Subcutaneous abdominal adipose tissue (tissue), 5 donors: ENCODE results near the gene HSH2D.

Source experiments
- H3K27ac ChIP-seq: one replicate; pipeline ENCODE4 v1.7.0; 2013; ENCODE audit warnings: low read depth, mild to moderate bottlenecking, inconsistent platforms, low read length, moderate library complexity
- H3K27me3 ChIP-seq, 5 donors: one replicate each; pipeline ENCODE4 v1.7.0; 2013; ENCODE audit warnings: low read length in 5 of 5, inconsistent platforms in 1 of 5; ENCODE audit not compliant: control insufficient read depth in 5 of 5, insufficient read depth in 4 of 5
- H3K36me3 ChIP-seq, 5 donors: one replicate each; pipeline ENCODE4 v1.7.0; 2013; ENCODE audit warnings: low read length in 5 of 5; ENCODE audit not compliant: control insufficient read depth in 5 of 5, insufficient read depth in 5 of 5
- H3K4me1 ChIP-seq, 5 donors: one replicate each; pipeline ENCODE4 v1.7.0; 2013; ENCODE audit warnings: low read length in 5 of 5, mild to moderate bottlenecking in 3 of 5, moderate library complexity in 1 of 5; ENCODE audit not compliant: control insufficient read depth in 5 of 5, insufficient read depth in 5 of 5
- H3K4me3 ChIP-seq, 5 donors: one replicate each; pipeline ENCODE4 v1.7.0; 2013; ENCODE audit warnings: low read length in 5 of 5, low read depth in 1 of 5
- H3K9ac ChIP-seq, 5 donors: one replicate each; pipeline ENCODE4 v1.7.0; 2013; ENCODE audit warnings: low read length in 5 of 5, mild to moderate bottlenecking in 4 of 5, moderate library complexity in 3 of 5
- H3K9me3 ChIP-seq, 5 donors: one replicate each; pipeline ENCODE4 v1.7.0; 2013; ENCODE audit warnings: low read length in 5 of 5; ENCODE audit not compliant: control insufficient read depth in 5 of 5
- donor health status: healthy.
- donor health status: healthy.
- donor health status: healthy.
- donor health status: healthy.
- donor health status: healthy.

HSH2D gene

GRCh38 chr19:16154557-16154956, 11.1 kb downstream of the HSH2D start:
- no peak overlapping the region for H3K4me3 ChIP-seq
- peaks cover 2 to 8% (median 5%) of the 10 kb centered on the region in 5 donors for H3K27me3 ChIP-seq
- no peaks in the 10 kb centered on the region for H3K4me1 ChIP-seq
- no peak overlapping the region for H3K9ac ChIP-seq
- no peaks in the 10 kb centered on the region for H3K9me3 ChIP-seq
- H3K36me3 ChIP-seq, result no peaks in the 10 kb centered on the region
- H3K27ac ChIP-seq, result no peak overlapping the region

DNA sequence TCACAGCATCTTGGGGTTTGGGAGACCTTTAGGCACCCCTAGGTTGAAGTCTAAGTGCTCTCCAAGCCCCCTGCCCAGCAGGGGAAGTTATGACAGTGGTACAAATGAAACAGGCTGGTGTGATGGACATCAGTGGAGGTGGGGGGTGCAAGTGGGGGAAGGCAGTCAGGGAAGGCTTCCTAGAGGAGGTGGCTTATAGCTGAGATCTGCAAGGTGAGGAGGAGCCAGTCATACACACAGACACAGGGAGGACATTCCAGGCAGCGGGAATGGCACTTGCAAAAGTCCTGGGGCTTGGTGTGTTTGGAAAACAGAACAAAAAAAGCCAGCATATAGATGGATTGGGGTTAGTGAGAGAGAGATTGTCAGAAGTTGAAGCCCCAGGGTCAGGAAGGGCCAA, 11.6 kb downstream of the HSH2D start:
- Histone ChIP-seq H3K4me3 (no peak overlapping the region), H3K27me3 (peaks cover 2 to 8% (median 5%) of the 10 kb centered on the region in 5 donors), H3K36me3 (no peaks in the 10 kb centered on the region), H3K9ac (no peak overlapping the region), H3K9me3 (no peaks in the 10 kb centered on the region), H3K27ac (no peak overlapping the region), H3K4me1 (no peaks in the 10 kb centered on the region)

GRCh38 chr19:16156904-16157303, 13.4 kb downstream of the HSH2D start:
- Histone ChIP-seq H3K27me3 (peaks cover 2 to 8% (median 5%) of the 10 kb centered on the region in 5 donors), H3K36me3 (no peaks in the 10 kb centered on the region), H3K4me3 (no peak overlapping the region), H3K27ac (no peak overlapping the region), H3K4me1 (no peaks in the 10 kb centered on the region), H3K9ac (no peak overlapping the region), H3K9me3 (no peaks in the 10 kb centered on the region)

GRCh38 chr19:16157601-16158000, 14.1 kb downstream of the HSH2D start:
- Histone ChIP-seq H3K4me1 (no peaks in the 10 kb centered on the region), H3K27me3 (peaks cover 2 to 8% (median 5%) of the 10 kb centered on the region in 5 donors), H3K27ac (no peak overlapping the region), H3K9ac (no peak overlapping the region), H3K4me3 (no peak overlapping the region), H3K36me3 (no peaks in the 10 kb centered on the region), H3K9me3 (no peaks in the 10 kb centered on the region)

GRCh38 chr19:16159655-16160054, 16.2 kb downstream of the HSH2D start:
- Histone ChIP-seq H3K27me3 (peaks cover under 1 to 6% (median 3%) of the 10 kb centered on the region in 5 donors), H3K9ac (no peak overlapping the region), H3K4me3 (no peak overlapping the region), H3K4me1 (no peaks in the 10 kb centered on the region), H3K27ac (no peak overlapping the region), H3K9me3 (no peaks in the 10 kb centered on the region), H3K36me3 (no peaks in the 10 kb centered on the region)

DNA sequence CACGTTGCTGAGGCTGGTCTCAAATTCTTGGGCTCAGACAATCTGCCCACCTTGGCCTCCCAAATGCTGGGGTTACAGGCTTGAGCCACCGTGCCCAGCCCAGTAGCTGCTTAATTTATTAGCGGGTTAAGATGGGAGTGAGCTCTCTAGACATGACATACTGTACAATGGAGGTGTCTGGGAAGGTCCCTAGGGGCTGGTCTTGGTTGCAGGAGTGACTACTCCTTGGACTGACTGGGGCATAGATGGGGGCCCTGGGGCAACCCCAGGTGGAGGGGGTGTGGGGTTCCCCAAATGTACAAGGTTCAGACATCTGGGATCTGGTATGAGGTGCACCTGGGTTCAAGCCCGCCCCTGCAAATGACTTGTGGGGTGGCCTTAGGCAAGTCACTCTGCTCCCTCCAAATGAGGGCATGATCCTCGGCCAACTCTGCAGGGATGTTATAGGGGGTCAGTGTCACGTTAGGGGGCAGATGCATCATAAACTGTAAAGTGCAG, 17.0 kb downstream of the HSH2D start:
- H3K4me3 ChIP-seq, result no peak overlapping the region
- no peak overlapping the region for H3K27ac ChIP-seq
- peaks cover 0 to 2% (median 0%) of the 10 kb centered on the region in 5 donors for H3K27me3 ChIP-seq
- H3K9me3 ChIP-seq, result no peaks in the 10 kb centered on the region
- H3K4me1 ChIP-seq, result no peaks in the 10 kb centered on the region
- H3K36me3 ChIP-seq, result no peaks in the 10 kb centered on the region
- H3K9ac ChIP-seq, result no peak overlapping the region

- Histone ChIP-seq H3K4me1 (no peaks in the 10 kb centered on the region), H3K4me3 (no peak overlapping the region), H3K9ac (no peak overlapping the region), H3K27ac (no peak overlapping the region), H3K9me3 (no peaks in the 10 kb centered on the region), H3K27me3 (peaks cover 0 to 2% (median 0%) of the 10 kb centered on the region in 5 donors), H3K36me3 (no peaks in the 10 kb centered on the region)
These were observed 17.6 kb downstream of the HSH2D start for GRCh38 chr19:16160943-16161560.

- no peak overlapping the region for H3K9ac ChIP-seq
- no peaks in the 10 kb centered on the region for H3K4me1 ChIP-seq
- no peak overlapping the region for H3K27ac ChIP-seq
- no peaks in the 10 kb centered on the region for H3K36me3 ChIP-seq
- H3K27me3 ChIP-seq, result peaks cover 0 to 2% (median 0%) of the 10 kb centered on the region in 5 donors
- no peaks in the 10 kb centered on the region for H3K9me3 ChIP-seq
- H3K4me3 ChIP-seq, result no peak overlapping the region
These were observed 18.4 kb downstream of the HSH2D start for GRCh38 chr19:16161840-16162239.

- H3K27ac ChIP-seq, result no peak overlapping the region
- no peaks in the 10 kb centered on the region for H3K36me3 ChIP-seq
- no peak overlapping the region for H3K9ac ChIP-seq
- H3K4me3 ChIP-seq, result no peak overlapping the region
- H3K9me3 ChIP-seq, result no peaks in the 10 kb centered on the region
- H3K27me3 ChIP-seq, result no peaks in the 10 kb centered on the region
- no peaks in the 10 kb centered on the region for H3K4me1 ChIP-seq
These were observed 20.9 kb downstream of the HSH2D start for GRCh38 chr19:16164222-16164890.

GRCh38 chr19:16166417-16166816, 22.9 kb downstream of the HSH2D start:
- Histone ChIP-seq H3K4me3 (no peak overlapping the region), H3K9me3 (no peaks in the 10 kb centered on the region), H3K27me3 (peaks cover 0 to 3% (median 0%) of the 10 kb centered on the region in 5 donors), H3K4me1 (no peaks in the 10 kb centered on the region), H3K9ac (no peak overlapping the region), H3K27ac (no peak overlapping the region), H3K36me3 (no peaks in the 10 kb centered on the region)
